GM19328 (cell line): ENCODE results near the gene NPC2.

Experiments
- ATAC-seq: cut with Tn5 transposase; IDR thresholded peaks from one replicate; pipeline ENCODE4 v1.9.1; 2021; ENCODE audit warnings: mild to moderate bottlenecking, moderate library complexity; ENCODE audit not compliant: unreplicated experiment

The NPC2 gene

DNA sequence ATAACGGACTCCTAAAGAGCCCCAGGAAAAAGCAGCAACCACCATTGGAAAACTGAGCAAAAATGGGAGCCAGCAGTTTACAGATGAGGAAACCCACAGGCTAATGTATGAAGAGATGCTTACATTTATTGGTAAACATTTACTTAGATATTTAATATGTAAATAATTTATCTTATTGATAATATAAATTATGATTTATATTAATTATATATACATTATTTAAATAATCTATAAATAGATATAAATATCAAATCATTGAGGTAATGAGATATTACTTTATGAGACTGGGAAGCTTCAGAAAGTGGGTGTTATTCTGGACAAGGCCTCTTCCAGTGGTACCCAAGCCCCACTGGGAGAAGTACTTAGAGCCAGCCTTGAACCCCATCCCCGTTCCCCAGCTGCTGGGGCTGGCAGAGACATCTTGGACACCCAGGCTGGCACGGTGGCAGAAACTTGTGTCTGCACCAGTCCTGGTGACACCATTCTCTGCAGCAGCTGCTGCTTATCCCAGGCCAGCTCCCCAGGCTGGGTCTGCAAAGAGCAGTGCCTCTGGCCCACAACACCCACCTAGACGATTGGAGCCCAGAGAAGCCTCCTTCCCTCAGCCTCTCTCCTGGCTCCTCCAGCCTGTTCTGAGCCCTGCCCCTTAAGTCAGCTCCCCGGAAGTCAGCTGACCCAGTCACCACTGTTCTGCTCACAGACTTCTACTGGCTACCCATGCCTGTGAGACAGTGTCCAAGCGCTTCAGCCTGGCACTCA lies 26.4 kb upstream of the NPC2 start:
- no peak for ATAC-seq

- no peak for ATAC-seq
These were observed 25.1 kb upstream of the NPC2 start for GRCh38 chr14:74518221-74518620.

DNA sequence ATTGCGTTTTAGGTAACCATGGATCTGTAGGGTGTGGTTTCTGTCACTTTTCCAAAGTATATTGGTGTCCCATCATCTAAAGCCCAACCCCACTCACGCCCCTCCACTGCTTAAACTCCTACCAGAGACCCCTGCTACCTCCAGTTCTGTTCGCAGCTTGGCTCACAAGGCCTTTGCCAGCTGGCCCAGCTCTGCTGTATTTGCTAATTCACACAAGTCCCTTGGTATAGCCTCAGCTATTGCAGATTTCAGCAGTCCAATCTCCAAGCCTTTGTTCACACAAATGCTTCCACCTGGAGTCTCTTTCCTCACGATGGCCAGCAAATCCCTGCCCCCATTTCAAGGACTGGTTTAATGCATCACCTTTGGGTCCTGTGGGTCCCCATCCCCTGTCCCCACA lies 24.6 kb upstream of the NPC2 start:
- no peak for ATAC-seq

DNA sequence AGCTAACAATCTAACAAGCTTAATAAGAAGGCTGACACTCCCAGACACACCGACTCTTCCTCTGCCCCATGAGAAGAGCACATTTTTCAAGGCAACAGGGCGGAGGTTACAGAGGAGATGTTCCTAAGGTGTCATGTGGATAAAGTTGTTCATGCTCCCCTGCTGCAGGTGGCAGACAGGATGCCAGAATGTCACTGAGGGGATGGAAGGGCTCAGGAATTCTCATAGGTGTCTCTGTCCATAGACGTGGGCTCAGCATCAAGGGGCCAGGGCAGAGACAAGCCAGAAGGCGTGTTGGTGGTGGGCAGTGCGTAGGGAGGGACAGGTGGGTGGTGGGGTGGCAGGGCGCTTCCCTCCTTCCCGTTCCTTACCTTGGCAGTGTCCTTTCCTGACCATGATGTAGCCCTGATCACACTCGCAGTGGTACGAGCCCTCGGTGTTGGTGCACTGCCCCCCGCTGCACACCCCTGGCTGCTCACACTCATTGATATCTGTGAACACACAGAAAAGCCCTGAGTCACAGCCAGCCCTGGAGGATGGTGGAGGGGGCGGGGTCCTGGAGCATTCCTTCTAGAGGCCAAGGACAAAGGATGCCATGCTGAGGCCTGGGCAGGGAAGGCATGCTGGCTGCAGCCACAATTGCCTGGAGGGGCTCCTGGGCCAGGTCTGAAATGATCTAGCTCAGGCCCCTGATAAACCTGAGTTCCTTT lies 23.5 kb upstream of the NPC2 start:
- no peak for ATAC-seq

GRCh38 chr14:74515891-74516412 lies 22.8 kb upstream of the NPC2 start:
- no peak for ATAC-seq

DNA sequence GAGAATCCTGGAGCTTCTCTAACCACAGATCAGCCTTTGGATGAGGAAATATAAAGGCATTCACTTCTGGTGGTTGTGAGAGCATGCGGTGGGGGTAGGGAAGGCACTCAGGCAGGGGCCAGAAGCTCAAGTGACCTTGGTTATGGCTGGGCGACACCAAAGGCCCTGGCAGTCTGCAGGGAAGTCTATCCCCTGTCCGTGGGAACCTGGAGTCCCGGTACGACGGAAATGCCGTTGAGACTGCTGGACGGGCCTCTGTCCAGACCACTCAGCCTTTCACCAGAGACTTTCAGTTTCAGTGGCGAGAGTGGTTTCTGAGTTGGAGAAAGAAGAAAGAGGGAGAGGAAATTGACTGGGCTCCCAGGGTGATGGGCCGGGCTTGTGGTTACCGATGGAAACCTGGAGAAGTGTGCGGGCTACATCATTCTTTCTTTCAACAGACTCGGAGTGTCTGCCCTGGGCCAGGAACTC lies 21.4 kb upstream of the NPC2 start:
- no peak for ATAC-seq

- no peak for ATAC-seq
These were observed 19.1 kb upstream of the NPC2 start for GRCh38 chr14:74511966-74512830.

DNA sequence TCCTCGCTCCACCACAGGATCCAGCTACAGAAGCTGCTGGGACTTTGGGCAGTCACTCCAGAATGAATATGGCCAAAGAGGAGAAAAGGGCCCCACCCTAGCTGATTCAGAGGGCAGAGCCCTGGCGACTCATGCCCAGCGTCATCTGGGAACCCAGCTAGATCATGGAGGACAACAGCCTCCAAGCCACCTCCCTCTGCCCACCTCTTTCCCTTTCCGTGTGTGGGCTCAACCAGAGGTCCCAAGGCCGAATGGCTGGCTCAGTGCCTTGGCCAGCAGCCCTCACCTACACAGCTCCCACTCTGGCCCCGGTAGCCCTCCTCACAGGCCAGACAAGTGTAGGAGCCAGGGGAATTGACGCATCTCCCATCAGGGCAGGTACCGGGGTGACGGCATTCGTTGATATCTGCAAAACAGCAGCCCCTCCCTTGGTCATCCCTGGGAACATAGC lies 17.9 kb upstream of the NPC2 start:
- ATAC-seq, result no peak

- no peak for ATAC-seq
These were observed 17.3 kb upstream of the NPC2 start for GRCh38 chr14:74510223-74510931.

GRCh38 chr14:74509587-74510222 lies 16.6 kb upstream of the NPC2 start:
- no peak for ATAC-seq

GRCh38 chr14:74508844-74509428 lies 15.8 kb upstream of the NPC2 start:
- ATAC-seq, result no peak

DNA sequence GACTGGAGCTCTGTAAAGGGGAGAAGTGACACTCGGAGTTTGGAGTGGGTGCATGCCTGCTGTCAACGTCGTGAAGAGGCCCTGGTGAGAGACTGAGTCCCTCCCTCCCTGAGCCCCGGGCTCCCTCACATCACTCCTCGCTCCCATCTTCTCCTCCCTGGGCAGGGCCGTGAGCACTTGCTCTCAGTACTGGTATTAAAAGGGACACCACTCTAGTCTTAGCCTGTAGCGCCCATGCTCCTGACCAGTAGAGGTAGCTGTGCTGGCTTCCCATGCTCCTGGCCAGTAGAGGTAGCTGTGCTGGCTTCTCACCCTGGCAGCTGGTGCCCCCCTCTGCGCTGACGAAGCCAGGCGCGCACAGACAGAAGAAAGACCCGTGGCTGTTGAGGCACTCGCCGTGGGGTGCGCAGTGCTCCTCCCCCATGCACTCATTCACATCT lies 15.2 kb upstream of the NPC2 start:
- ATAC-seq, result no peak

DNA sequence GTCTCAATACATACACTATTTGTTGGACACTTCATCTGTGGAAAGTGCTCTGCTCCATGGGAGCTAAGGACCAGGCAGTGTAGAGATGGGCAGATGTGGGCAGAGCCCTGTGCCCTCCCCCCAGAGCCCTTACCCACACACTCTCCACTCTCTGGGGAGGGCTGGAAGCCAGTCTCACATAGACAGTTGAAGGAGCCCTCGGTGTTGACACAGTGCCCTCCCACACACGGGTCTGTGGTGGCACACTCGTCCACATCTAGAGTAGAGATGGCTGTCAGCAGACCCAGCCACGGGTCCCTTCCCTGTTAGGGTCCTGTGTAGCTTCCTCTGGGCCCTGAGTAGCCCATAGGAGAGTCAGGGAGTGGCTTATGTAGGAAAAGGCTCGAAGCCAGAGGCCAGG lies 14.7 kb upstream of the NPC2 start:
- no peak for ATAC-seq

DNA sequence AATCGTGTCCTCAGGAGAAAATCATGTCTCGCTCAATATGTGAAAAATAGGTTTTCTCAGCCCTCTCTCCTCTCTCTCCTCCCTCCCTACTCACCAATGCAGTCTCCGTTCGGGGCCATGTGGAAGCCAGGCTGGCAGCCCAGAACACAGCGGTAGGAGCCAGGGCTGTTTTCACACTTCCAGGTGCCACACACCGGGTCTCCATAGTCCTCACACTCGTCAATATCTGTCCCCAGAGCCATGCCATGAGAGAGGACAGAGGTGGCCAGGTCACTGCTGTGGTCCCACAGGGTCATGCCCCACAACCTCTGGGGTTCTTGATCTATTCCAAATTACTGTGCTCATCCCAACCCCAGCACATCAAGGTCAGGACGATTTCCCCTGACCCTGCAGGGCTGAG lies 14.0 kb upstream of the NPC2 start:
- no peak for ATAC-seq

DNA sequence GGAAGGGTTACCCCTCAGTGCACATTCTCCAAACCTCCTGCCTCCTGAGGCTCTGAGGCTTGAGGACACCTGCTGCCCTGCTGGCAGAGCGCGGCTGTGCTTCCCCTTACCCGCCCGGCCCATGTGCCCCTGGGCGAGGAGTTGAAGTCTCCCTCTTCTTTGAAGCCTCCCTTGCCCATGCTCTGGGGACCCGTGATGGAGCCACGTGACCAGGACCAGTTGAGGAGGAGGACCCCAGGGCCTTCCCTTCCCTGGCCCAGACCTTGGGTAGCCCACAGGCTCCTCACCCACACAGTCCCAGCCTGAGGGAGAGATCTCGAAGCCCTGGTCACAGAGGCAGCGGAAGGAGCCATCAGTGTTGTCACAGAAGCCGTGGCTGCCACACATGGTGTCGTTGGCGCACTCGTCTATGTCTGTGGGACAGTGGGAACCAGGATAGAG lies 13.3 kb upstream of the NPC2 start:
- no peak for ATAC-seq

- no peak for ATAC-seq
These were observed 12.7 kb upstream of the NPC2 start for GRCh38 chr14:74505831-74506230.

DNA sequence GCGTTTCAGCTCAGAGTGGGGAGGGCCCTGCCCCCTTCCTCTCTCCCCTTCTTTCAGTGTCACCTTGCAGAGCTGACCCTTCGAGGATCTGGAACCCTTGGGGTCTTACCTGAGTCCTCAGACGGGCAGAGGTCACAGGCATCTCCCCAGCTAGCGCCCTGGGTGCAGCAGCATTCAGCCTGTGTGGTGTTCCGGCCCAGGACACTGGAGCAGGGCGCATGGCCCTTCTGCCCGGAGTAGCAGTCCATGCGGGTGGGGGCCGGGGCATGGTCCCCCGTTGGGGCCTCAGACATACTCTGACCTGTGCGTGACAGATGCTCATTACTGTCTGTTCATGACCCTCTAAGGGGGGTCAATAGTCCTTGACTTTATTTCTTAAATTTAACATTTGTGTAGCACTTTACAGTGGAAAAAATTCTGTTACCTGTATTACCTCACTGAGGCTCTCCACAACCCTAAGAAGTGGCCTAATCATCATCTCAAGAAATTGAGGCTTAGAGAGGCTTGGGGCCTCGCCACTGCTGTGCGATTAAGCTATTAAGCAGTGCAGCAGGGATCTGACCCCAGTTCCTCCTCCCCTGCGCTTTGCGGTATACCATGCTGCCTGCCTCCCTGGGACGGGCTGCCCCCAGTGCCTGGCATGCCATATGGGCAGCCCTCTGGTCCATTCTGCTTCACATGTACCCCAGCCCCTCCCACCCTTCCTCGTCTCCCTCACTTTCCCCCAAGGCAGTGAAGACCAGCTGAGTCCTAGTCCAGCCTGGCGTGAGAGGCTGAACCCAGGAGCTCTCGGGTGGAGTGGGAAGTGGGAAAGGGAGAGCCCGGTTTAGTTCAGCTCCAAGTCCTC lies 12.0 kb upstream of the NPC2 start:
- ATAC-seq, result no peak

DNA sequence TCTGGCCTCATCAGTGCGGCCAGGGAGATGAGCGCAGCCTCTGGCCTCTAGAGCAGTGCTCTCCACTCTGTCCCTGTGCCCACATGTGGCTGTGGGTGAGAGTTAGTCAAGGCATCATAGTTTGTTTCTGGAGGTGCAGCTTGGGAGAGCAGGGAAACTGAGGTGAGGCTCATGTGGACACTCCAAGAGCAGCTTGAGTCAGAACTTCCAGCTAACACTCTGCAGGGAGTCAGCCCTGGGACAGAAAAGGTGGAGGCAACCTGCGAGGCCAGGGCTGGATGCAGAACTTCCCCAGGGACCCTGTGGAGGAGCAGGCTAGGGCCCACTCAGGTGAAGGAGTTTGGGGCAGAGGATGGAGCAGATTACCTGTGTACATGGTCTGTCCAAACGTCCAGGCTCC lies 11.3 kb upstream of the NPC2 start:
- ATAC-seq, result no peak

DNA sequence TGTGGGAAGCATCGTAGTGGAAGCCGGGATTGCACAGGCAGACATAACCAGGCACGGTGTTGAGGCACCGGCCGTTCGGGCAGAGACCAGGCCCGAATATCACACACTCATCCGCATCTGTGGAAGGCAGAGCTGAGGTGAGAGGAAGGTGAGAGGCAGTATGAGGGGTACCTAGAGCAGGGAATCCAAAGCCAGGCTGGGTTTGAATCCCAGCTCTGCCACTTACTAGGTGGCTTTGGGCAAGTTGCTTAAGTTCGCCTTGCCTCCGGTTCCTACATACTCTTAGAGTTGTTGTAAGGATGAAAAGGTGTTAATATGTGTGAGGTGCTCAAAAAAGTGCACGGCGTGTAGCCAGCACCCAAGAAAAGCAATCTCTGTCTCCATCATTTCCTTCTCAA lies 10.8 kb upstream of the NPC2 start:
- ATAC-seq, result no peak
